Transverse colon (tissue), 4 donors: ENCODE results near the gene SLC10A2. TPM values are rescaled to one million over a fixed set of nuclear protein-coding genes. Genes with fewer than 3 reads are reported as not detected.

Experiments used
- DNase-seq: peaks from one replicate; pipeline ENCODE4 v3.0.0-alpha.2; 2019
- H3K27ac ChIP-seq, 4 donors: fragments of 200-600 bp; sonication (generic); 2 replicates each; pipeline ENCODE4 v1.5.1; 2016 to 2018; ENCODE audit warnings: inconsistent platforms in 4 of 4
- H3K27me3 ChIP-seq: fragments of 200-600 bp; sonication (generic); 2 replicates; pipeline ENCODE4 v1.5.1; 2017; ENCODE audit warnings: inconsistent platforms
- H3K36me3 ChIP-seq, 4 donors: fragments of 200-600 bp; sonication (generic); 2 replicates each; pipeline ENCODE4 v1.5.1; 2017 to 2019; ENCODE audit warnings: inconsistent platforms in 4 of 4
- H3K4me1 ChIP-seq, 4 donors: fragments of 200-600 bp; sonication (generic); 2 replicates each; pipeline ENCODE4 v1.5.1; 2017 to 2020; ENCODE audit warnings: inconsistent platforms in 4 of 4
- H3K4me3 ChIP-seq, 4 donors: fragments of 200-600 bp; sonication (generic); 1 replicate in 1 of 4; 2 replicates in 3 of 4; pipeline versions ENCODE4 v1.5.1 to v1.6.1; 2017 to 2019; ENCODE audit warnings: inconsistent platforms in 4 of 4
- H3K9me3 ChIP-seq, 2 donors: fragments of 200-600 bp; sonication (generic); 2 replicates each; pipeline ENCODE4 v1.5.1; 2017 to 2019; ENCODE audit warnings: inconsistent platforms in 2 of 2
- EP300 ChIP-seq: sonication (generic); formaldehyde crosslinking; IDR thresholded peaks from one replicate; pipeline ENCODE4 v1.6.1; 2017; ENCODE audit warnings: antibody characterized with exemption, low read depth
- POLR2A ChIP-seq: fragments of 450-650 bp; IDR thresholded peaks from one replicate; pipeline ENCODE4 v1.6.1; 2016; ENCODE audit warnings: antibody characterized with exemption, mild to moderate bottlenecking, moderate library complexity
- POLR2AphosphoS5 ChIP-seq, 3 donors: sonication (generic); formaldehyde crosslinking; IDR thresholded peaks; one replicate each; pipeline ENCODE4 v1.6.1; 2016; ENCODE audit warnings: antibody characterized with exemption in 3 of 3
- WGBS, 2 donors: methylation state at CpG; one replicate each; pipeline ENCODE4 v1.1.5; 2018; ENCODE audit warnings: low coverage in 1 of 2; 5-methylcytosine and 5-hydroxymethylcytosine counted together
- in situ Hi-C, 4 donors: fragments of 200-750 bp; cut with MboI; loops; one replicate each; pipeline versions ENCODE4 v1.15.0 to v1.15.1; 2017; ENCODE audit warnings: low sequenced_read_pairs in 3 of 4, low pct_ligation_motif_present in 1 of 4, low pct_unique_long_range_greater_than_20kb in 1 of 4
- intact Hi-C: fragments of 100-400 bp; cut with DNase I; formaldehyde crosslinking; loops from one replicate; pipeline ENCODE4 v1.15.1; 2023; ENCODE audit warnings: low total_unique reads
- total RNA-seq, 4 donors: library from RNA; depleted of rRNA; stranded (reverse); fragments of >200 nt; gene quantifications; one replicate each; pipeline ENCODE4 v1.1.0, GENCODE V29; 2016
- TF ChIP-seq, protein P1 (sequence below), 5 experiments: fragments of 200-600 bp in 3 of 5; fragments of 450-650 bp in 2 of 5; sonication (generic) in 3 of 5; IDR thresholded peaks; 1 replicate in 2 of 5; 2 replicates in 3 of 5; pipeline ENCODE4 v1.5.1; 2016 to 2017; ENCODE audit warnings: antibody characterized with exemption in 5 of 5, inconsistent platforms in 3 of 5, mild to moderate bottlenecking in 2 of 5, moderate library complexity in 1 of 5

SLC10A2 gene
- total RNA-seq, 4 donors from 2014 or later, result 3.0 TPM; not detected in 3

DNA sequence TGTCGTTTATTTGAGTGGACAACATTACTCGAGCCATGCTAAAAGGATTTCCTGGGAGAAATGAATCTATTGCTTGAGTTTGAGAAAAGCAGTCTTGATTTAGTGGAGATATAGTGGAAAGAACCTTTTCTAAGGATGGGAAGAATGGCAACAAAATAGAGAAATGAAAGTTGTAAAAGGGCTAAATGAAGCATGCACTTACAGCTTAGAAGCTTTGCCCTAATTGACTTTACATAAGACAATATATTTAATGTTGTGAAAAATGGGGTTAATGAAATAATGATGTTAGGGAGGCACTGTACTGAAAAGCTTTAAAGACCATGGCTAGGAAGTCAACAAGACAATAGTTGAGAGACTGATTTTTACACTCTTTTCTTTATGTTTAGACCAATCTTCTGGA, 35.4 kb downstream of the SLC10A2 start:
- in situ Hi-C loops, result no loop called here
- no peak overlapping the region for H3K27ac ChIP-seq
- H3K27me3 ChIP-seq, result no peaks in the 10 kb centered on the region
- no peak for DNase-seq
- 76 to 90% methylated on average over 2 of the region's 2 CpGs for WGBS, 2 donors
- intact Hi-C loops, result no loop called here
- no peak overlapping the region for H3K4me3 ChIP-seq
- H3K4me1 ChIP-seq, result no peaks in the 10 kb centered on the region
- TF ChIP-seq POLR2AphosphoS5 (IDR thresholded peaks at IDR 0.05), result no peak
- no peak for TF ChIP-seq EP300
- TF ChIP-seq POLR2A, result no peak
- TF ChIP-seq, protein P1, sequence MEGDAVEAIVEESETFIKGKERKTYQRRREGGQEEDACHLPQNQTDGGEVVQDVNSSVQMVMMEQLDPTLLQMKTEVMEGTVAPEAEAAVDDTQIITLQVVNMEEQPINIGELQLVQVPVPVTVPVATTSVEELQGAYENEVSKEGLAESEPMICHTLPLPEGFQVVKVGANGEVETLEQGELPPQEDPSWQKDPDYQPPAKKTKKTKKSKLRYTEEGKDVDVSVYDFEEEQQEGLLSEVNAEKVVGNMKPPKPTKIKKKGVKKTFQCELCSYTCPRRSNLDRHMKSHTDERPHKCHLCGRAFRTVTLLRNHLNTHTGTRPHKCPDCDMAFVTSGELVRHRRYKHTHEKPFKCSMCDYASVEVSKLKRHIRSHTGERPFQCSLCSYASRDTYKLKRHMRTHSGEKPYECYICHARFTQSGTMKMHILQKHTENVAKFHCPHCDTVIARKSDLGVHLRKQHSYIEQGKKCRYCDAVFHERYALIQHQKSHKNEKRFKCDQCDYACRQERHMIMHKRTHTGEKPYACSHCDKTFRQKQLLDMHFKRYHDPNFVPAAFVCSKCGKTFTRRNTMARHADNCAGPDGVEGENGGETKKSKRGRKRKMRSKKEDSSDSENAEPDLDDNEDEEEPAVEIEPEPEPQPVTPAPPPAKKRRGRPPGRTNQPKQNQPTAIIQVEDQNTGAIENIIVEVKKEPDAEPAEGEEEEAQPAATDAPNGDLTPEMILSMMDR (IDR thresholded peaks at IDR 0.05), result no peak
- no peaks in the 10 kb centered on the region for H3K9me3 ChIP-seq
- no peaks in the 10 kb centered on the region for H3K36me3 ChIP-seq

DNA sequence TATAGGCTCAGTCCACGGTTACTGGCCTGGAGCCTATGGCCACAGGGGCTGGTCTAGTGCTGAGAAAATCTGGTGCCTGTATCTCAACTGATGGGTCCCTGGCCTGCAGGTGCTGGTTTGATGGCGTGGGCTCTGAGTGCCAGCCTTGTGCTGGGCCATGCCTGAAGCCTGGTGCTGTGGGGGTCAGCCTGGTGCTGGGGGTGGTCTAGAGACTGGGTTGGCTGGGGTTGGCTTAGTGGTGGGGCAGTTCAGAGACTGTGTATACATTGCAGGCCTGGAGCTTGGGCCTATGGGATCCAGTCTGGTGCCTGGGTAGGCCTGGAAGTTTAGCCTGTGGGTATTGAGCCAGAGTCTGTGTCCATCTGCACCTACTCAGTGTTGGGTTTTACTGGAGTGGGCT, 36.4 kb downstream of the SLC10A2 start:
- WGBS, 2 donors, result 88% methylated on average over 2 of the region's 2 CpGs; no CpG with 5 or more reads in 1 of the 2 donors
- intact Hi-C loops, result no loop called here
- no peak overlapping the region for H3K4me3 ChIP-seq
- no peaks in the 10 kb centered on the region for H3K36me3 ChIP-seq
- H3K27me3 ChIP-seq, result no peaks in the 10 kb centered on the region
- in situ Hi-C loops, result no loop called here
- no peaks in the 10 kb centered on the region for H3K9me3 ChIP-seq
- H3K27ac ChIP-seq, result no peak overlapping the region
- no peak for TF ChIP-seq POLR2AphosphoS5 (IDR thresholded peaks at IDR 0.05)
- TF ChIP-seq EP300, result no peak
- no peak for TF ChIP-seq POLR2A
- TF ChIP-seq, protein P1 (IDR thresholded peaks at IDR 0.05), result no peak
- no peak for DNase-seq
- H3K4me1 ChIP-seq, result no peaks in the 10 kb centered on the region

DNA sequence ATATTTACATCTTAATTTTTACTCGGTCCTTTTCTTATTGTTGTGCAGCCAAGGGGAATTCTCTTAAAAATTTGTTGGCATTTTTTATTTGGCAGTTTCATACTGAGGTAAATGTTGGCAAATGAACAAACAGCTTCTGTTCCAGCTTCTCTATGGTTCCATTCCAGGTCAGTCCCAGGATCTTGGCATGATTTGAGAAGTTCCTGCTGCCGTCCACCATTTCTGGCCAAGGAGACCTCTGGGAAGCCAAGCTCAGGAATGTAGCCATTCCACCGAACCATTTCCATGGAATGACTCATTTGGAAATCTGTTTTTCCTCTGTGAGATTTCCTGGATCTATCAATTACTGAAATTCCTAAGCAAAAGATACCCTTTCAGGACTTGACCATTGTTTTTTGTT, 43.9 kb downstream of the SLC10A2 start:
- no peak for DNase-seq
- Histone ChIP-seq H3K4me3 (no peak overlapping the region), H3K36me3 (no peaks in the 10 kb centered on the region), H3K9me3 (no peaks in the 10 kb centered on the region), H3K27me3 (no peaks in the 10 kb centered on the region), H3K27ac (no peak overlapping the region), H3K4me1 (no peaks in the 10 kb centered on the region)
- intact Hi-C loops (no loop called here), in situ Hi-C loops (no loop called here)
- WGBS, 2 donors, result 57 to 59% methylated on average over 3 of the region's 3 CpGs
- TF ChIP-seq POLR2AphosphoS5 (IDR thresholded peaks at IDR 0.05) (no peak), EP300 (no peak), POLR2A (no peak)
- TF ChIP-seq, protein P1 (IDR thresholded peaks at IDR 0.05), result no peak

DNA sequence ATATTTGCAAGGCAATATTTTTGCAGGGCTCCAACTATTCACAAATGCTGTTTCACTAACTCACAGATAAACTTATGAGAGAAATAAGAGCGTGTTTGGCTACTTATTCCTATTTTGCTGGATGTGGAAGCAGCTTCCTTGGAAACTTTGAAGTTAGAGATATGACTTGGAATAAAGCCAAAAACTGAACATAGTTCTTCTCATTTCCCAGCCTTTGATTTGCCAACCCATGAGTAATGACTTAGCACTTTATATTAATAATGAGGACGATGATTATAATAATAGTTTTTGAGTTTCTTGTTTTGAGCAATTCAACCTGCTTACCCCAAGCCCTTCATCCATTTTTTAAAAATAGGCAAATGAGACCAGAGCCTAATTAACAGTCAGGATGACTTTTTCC, 47.7 kb downstream of the SLC10A2 start:
- Histone ChIP-seq H3K4me3 (no peak overlapping the region), H3K27me3 (no peaks in the 10 kb centered on the region), H3K27ac (no peak overlapping the region), H3K4me1 (no peaks in the 10 kb centered on the region), H3K9me3 (no peaks in the 10 kb centered on the region), H3K36me3 (no peaks in the 10 kb centered on the region)
- TF ChIP-seq EP300, result no peak
- no peak for TF ChIP-seq POLR2A
- TF ChIP-seq, protein P1 (IDR thresholded peaks at IDR 0.05), result no peak
- TF ChIP-seq POLR2AphosphoS5 (IDR thresholded peaks at IDR 0.05), result no peak
- WGBS, 2 donors, result 55 to 65% methylated on average over 2 of the region's 2 CpGs
- DNase-seq, result no peak
- intact Hi-C loops, result no loop called here
- in situ Hi-C loops, result no loop called here
